ENCODE data around the gene HAND2.

GRCh38 chr4:173511787-173512361 lies 18.2 kb downstream of the HAND2 start:
- no peak for TF ChIP-seq JUN (IDR thresholded peaks at IDR 0.05; ENCODE audit: low read depth, low read length)
- TF ChIP-seq EZH2 (IDR thresholded peaks at IDR 0.05; ENCODE audit: low read depth, low read length, severe bottlenecking): no peak
- no peak for TF ChIP-seq CEBPB (IDR thresholded peaks at IDR 0.05; ENCODE audit: low read depth, low read length)
- no peak for TF ChIP-seq RAD21 (IDR thresholded peaks at IDR 0.05 in 1 of 2, conservative IDR thresholded peaks at IDR 0.05 in 1 of 2; ENCODE audit: low read depth in 2 of 2, low read length in 2 of 2)
- TF ChIP-seq BCL11A (IDR thresholded peaks at IDR 0.05; ENCODE audit: low read depth in 2 of 2, low read length in 2 of 2): no peak
- no peak for TF ChIP-seq USF2 (IDR thresholded peaks at IDR 0.05; ENCODE audit: low read length)
- TF ChIP-seq, protein P1, sequence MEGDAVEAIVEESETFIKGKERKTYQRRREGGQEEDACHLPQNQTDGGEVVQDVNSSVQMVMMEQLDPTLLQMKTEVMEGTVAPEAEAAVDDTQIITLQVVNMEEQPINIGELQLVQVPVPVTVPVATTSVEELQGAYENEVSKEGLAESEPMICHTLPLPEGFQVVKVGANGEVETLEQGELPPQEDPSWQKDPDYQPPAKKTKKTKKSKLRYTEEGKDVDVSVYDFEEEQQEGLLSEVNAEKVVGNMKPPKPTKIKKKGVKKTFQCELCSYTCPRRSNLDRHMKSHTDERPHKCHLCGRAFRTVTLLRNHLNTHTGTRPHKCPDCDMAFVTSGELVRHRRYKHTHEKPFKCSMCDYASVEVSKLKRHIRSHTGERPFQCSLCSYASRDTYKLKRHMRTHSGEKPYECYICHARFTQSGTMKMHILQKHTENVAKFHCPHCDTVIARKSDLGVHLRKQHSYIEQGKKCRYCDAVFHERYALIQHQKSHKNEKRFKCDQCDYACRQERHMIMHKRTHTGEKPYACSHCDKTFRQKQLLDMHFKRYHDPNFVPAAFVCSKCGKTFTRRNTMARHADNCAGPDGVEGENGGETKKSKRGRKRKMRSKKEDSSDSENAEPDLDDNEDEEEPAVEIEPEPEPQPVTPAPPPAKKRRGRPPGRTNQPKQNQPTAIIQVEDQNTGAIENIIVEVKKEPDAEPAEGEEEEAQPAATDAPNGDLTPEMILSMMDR (IDR thresholded peaks at IDR 0.05; ENCODE audit: control extremely low read depth in 1 of 3, insufficient read depth in 1 of 3, low read depth in 1 of 3, low read length in 3 of 3): no peak
- TF ChIP-seq CREB1 (IDR thresholded peaks at IDR 0.05): no peak
- TF ChIP-seq YY1 (IDR thresholded peaks at IDR 0.05; ENCODE audit: low read depth, low read length): no peak
- no peak for TF ChIP-seq FOSL1 (IDR thresholded peaks at IDR 0.05; ENCODE audit: insufficient read depth, low read depth, low read length)
- TF ChIP-seq HDAC2 (IDR thresholded peaks at IDR 0.05; ENCODE audit: borderline replicate concordance in 1 of 2, low read depth in 2 of 2, low read length in 2 of 2): no peak
- TF ChIP-seq EP300 (IDR thresholded peaks at IDR 0.05; ENCODE audit: borderline replicate concordance in 1 of 2, low read depth in 2 of 2, low read length in 2 of 2): no peak
